Panc1 (cell line): ENCODE data around the gene ATG10. TPM values are rescaled to one million over a fixed set of nuclear protein-coding genes. Genes with fewer than 3 reads are reported as not detected.

Source experiments
- ATAC-seq: fragments of 200-7000 bp; cut with Tn5 transposase; 2 replicates; pipeline ENCODE4 v1.9.1; 2020; ENCODE audit warnings: mild to moderate bottlenecking, moderate library complexity
- BruUV-seq: library from RNA; stranded (reverse); fragments of 400-500 nt; replicated peaks from 2 replicates; lab custom pipeline; 2021; lab: Mats Ljungman, UMichigan
- CTCF ChIA-PET: fragments of 300-600 bp; sonication (Branson Sonifier 250); formaldehyde crosslinking; loops from one replicate; lab custom pipeline; 2022; ENCODE audit warnings: antibody characterized with exemption; lab: Charles Lee
- POLR2A ChIA-PET: fragments of 300-600 bp; sonication (Branson Sonifier 250); formaldehyde crosslinking; loops from one replicate; lab custom pipeline; 2022; ENCODE audit warnings: antibody characterized with exemption; lab: Charles Lee
- DNase-seq: peaks from one replicate; pipeline ENCODE4 v3.0.0-alpha.2; 2010; ENCODE audit warnings: low read depth, low spot score
- H3K27ac ChIP-seq: 2 replicates; pipeline ENCODE4 v1.5.1; 2011; ENCODE audit warnings: mild to moderate bottlenecking, low read length, inconsistent platforms
- H3K27me3 ChIP-seq: fragments of 200-500 bp; sonication (Bioruptor generic); 2 replicates; pipeline ENCODE4 v1.6.0; 2014; ENCODE audit warnings: low read length, inconsistent platforms; ENCODE audit not compliant: control insufficient read depth, insufficient read depth
- H3K36me3 ChIP-seq: fragments of 200-500 bp; sonication (Bioruptor generic); 2 replicates; pipeline ENCODE4 v1.5.1; 2014; ENCODE audit warnings: inconsistent platforms, mild to moderate bottlenecking, low read length, moderate library complexity; ENCODE audit not compliant: control insufficient read depth, insufficient read depth
- H3K4me1 ChIP-seq: 2 replicates; pipeline ENCODE4 v1.5.1; 2011; ENCODE audit warnings: inconsistent platforms, mild to moderate bottlenecking, low read length, moderate library complexity; ENCODE audit not compliant: control insufficient read depth, insufficient read depth
- H3K4me3 ChIP-seq, 2 experiments: 2 replicates each; pipeline ENCODE4 v1.5.1; 2011 to 2012; ENCODE audit warnings: low read depth in 2 of 2, low read length in 2 of 2, mild to moderate bottlenecking in 2 of 2, inconsistent platforms in 1 of 2, moderate library complexity in 1 of 2
- H3K9me3 ChIP-seq: fragments of 200-500 bp; sonication (Bioruptor generic); 2 replicates; pipeline ENCODE4 v1.5.1; 2014; ENCODE audit warnings: low read depth, mild to moderate bottlenecking, inconsistent platforms, low read length, moderate library complexity; ENCODE audit not compliant: control insufficient read depth, insufficient read depth
- POLR2AphosphoS5 ChIP-seq: IDR thresholded peaks from 2 replicates; pipeline ENCODE4 v1.6.1; 2012; ENCODE audit warnings: mild to moderate bottlenecking, low read depth, low read length, moderate library complexity
- REST ChIP-seq, 2 experiments: IDR thresholded peaks; 2 replicates each; pipeline ENCODE4 v1.6.1; 2011 to 2012; ENCODE audit warnings: low read depth in 2 of 2, control low read depth in 1 of 2, low read length in 1 of 2, mild to moderate bottlenecking in 1 of 2, moderate library complexity in 1 of 2; ENCODE audit not compliant: insufficient read depth in 1 of 2
- SIN3A ChIP-seq: IDR thresholded peaks from 2 replicates; pipeline ENCODE4 v1.6.1; 2012; ENCODE audit warnings: low read depth, mild to moderate bottlenecking, low read length, moderate library complexity, borderline replicate concordance; ENCODE audit not compliant: insufficient read depth
- TCF7L2 ChIP-seq: IDR thresholded peaks from 2 replicates; pipeline ENCODE4 v1.6.1; 2011; ENCODE audit warnings: mild to moderate bottlenecking, low read depth, low read length, inconsistent platforms
- in situ Hi-C: cut with HindIII; loops from 2 replicates; pipeline ENCODE4 v1.10.0; 2016; ENCODE audit warnings: low sequenced_read_pairs, low pct_unique_long_range_greater_than_20kb
- intact Hi-C: fragments of 100-400 bp; cut with micrococcal nuclease; formaldehyde crosslinking; loops from one replicate; pipeline ENCODE4 v1.10.0; 2022; ENCODE audit not compliant: unreplicated experiment
- total RNA-seq: library from RNA; stranded (reverse); gene quantifications from one replicate; pipeline ENCODE4 v1.2.1, GENCODE V29; 2021; ENCODE audit not compliant: unreplicated experiment
- TF ChIP-seq, protein P1 (sequence below): fragments of 450-650 bp; IDR thresholded peaks from 2 replicates; pipeline ENCODE4 v1.5.1; 2017; ENCODE audit warnings: mild to moderate bottlenecking

The ATG10 gene
- total RNA-seq, 1 experiment from 2014 or later = 14.0 TPM

- no peak overlapping the region for H3K27ac ChIP-seq
- POLR2A ChIA-PET = no interaction called here
- TF ChIP-seq SIN3A (no peak), REST (IDR thresholded peaks at IDR 0.05; ENCODE audit: insufficient read depth in 1 of 2, low read depth in 2 of 2, low read length in 1 of 2) (no peak)
- TF ChIP-seq, protein P1, sequence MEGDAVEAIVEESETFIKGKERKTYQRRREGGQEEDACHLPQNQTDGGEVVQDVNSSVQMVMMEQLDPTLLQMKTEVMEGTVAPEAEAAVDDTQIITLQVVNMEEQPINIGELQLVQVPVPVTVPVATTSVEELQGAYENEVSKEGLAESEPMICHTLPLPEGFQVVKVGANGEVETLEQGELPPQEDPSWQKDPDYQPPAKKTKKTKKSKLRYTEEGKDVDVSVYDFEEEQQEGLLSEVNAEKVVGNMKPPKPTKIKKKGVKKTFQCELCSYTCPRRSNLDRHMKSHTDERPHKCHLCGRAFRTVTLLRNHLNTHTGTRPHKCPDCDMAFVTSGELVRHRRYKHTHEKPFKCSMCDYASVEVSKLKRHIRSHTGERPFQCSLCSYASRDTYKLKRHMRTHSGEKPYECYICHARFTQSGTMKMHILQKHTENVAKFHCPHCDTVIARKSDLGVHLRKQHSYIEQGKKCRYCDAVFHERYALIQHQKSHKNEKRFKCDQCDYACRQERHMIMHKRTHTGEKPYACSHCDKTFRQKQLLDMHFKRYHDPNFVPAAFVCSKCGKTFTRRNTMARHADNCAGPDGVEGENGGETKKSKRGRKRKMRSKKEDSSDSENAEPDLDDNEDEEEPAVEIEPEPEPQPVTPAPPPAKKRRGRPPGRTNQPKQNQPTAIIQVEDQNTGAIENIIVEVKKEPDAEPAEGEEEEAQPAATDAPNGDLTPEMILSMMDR = no peak
- CTCF ChIA-PET = no interaction called here
- DNase-seq (no peak), ATAC-seq (no peak)
- intact Hi-C loops = loop anchor here (10.0 kb wide), 1 partner anchor 207 kb away; the partner anchor contains the start of gene SSBP2
- in situ Hi-C loops = no loop called here
- no peaks in the 10 kb centered on the region for H3K27me3 ChIP-seq
- no TSS peak for BruUV-seq
- H3K4me1 ChIP-seq = no peaks in the 10 kb centered on the region
- no peaks in the 10 kb centered on the region for H3K9me3 ChIP-seq
- no peak overlapping the region for H3K4me3 ChIP-seq
- no peaks in the 10 kb centered on the region for H3K36me3 ChIP-seq
Observed at GRCh38 chr5:81961651-81962440, 10.0 kb upstream of the ATG10 start.

DNA sequence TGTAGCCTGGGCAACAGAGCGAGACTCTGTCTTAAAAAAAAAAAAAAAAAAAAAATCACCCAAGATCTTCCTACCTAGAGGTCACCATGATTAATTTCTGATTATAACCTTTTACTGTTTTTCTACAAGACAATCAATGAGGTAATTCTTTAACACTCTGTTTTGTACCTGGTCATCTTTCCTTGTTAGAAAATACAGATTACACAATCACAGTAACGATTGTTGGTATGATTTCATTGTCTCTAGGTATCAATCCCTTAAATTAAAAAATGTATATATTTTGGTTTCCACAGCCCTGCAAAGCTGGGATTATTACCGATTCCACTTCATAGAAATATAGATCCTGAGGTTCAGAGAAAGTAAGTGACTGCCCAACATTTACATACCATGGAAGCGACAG, 8.3 kb upstream of the ATG10 start:
- Histone ChIP-seq H3K4me3 (no peak overlapping the region), H3K4me1 (no peaks in the 10 kb centered on the region), H3K36me3 (no peaks in the 10 kb centered on the region), H3K27ac (no peak overlapping the region), H3K27me3 (no peaks in the 10 kb centered on the region), H3K9me3 (no peaks in the 10 kb centered on the region)
- no peak for ATAC-seq
- no peak for DNase-seq
- in situ Hi-C loops = no loop called here
- CTCF ChIA-PET = no interaction called here
- POLR2A ChIA-PET = no interaction called here
- no TSS peak for BruUV-seq
- intact Hi-C loops = loop anchor here (10.0 kb wide), 1 partner anchor 209 kb away; the partner anchor contains the start of gene SSBP2
- TF ChIP-seq REST (IDR thresholded peaks at IDR 0.05; ENCODE audit: insufficient read depth in 1 of 2, low read depth in 2 of 2, low read length in 1 of 2) (no peak), POLR2AphosphoS5 (no peak), TCF7L2 (no peak)
- TF ChIP-seq, protein P1 = no peak
